Measurements from ENCODE around the gene SAFB2.

SAFB2 gene

GRCh38 chr19:5617080-5617479 lies 5.5 kb downstream of the SAFB2 start:
- Histone ChIP-seq H3K4me3 (ENCODE audit: low read depth, low read length, poor library complexity, severe bottlenecking) (no peak overlapping the region), H4K20me1 (ENCODE audit: insufficient read depth, low read length) (no peaks in the 10 kb centered on the region), H3K4me2 (ENCODE audit: low read length) (no peak overlapping the region), H3K36me3 (ENCODE audit: insufficient read depth, low read length) (peaks cover 96% of the 10 kb centered on the region), H3K27me3 (ENCODE audit: insufficient read depth, low read length) (no peaks in the 10 kb centered on the region), H3K9ac (ENCODE audit: low read length) (no peak overlapping the region), H3K4me1 (ENCODE audit: insufficient read depth, low read length, severe bottlenecking) (peaks cover 24% of the 10 kb centered on the region), H2AFZ (ENCODE audit: low read length) (no peak overlapping the region), H3K9me3 (ENCODE audit: low read length) (no peaks in the 10 kb centered on the region), H3F3A (ENCODE audit: insufficient read depth, low read length) (no peaks in the 10 kb centered on the region), H3K27ac (ENCODE audit: low read depth, low read length, poor library complexity, severe bottlenecking) (no peak overlapping the region), H3K79me2 (ENCODE audit: insufficient read depth, low read length) (peaks cover 52% of the 10 kb centered on the region), H3K9me2 (ENCODE audit: low read depth, low read length) (no peaks in the 10 kb centered on the region)
- TF ChIP-seq EZH2 (IDR thresholded peaks at IDR 0.05; ENCODE audit: borderline replicate concordance, low read length): no peak
- TF ChIP-seq CTCF (IDR thresholded peaks at IDR 0.05; ENCODE audit: low read length): no peak

GRCh38 chr19:5615756-5616327 lies 6.7 kb downstream of the SAFB2 start:
- Histone ChIP-seq H3K79me2 (ENCODE audit: insufficient read depth, low read length) (peaks cover 40% of the 10 kb centered on the region), H3K9ac (ENCODE audit: low read length) (no peak overlapping the region), H3K36me3 (ENCODE audit: insufficient read depth, low read length) (peaks cover 92% of the 10 kb centered on the region), H3K4me1 (ENCODE audit: insufficient read depth, low read length, severe bottlenecking) (peaks cover 15% of the 10 kb centered on the region), H2AFZ (ENCODE audit: low read length) (no peak overlapping the region), H3K4me3 (ENCODE audit: low read depth, low read length, poor library complexity, severe bottlenecking) (no peak overlapping the region), H3F3A (ENCODE audit: insufficient read depth, low read length) (no peaks in the 10 kb centered on the region), H3K9me2 (ENCODE audit: low read depth, low read length) (no peaks in the 10 kb centered on the region), H3K9me3 (ENCODE audit: low read length) (no peaks in the 10 kb centered on the region), H4K20me1 (ENCODE audit: insufficient read depth, low read length) (no peaks in the 10 kb centered on the region), H3K4me2 (ENCODE audit: low read length) (no peak overlapping the region), H3K27ac (ENCODE audit: low read depth, low read length, poor library complexity, severe bottlenecking) (no peak overlapping the region), H3K27me3 (ENCODE audit: insufficient read depth, low read length) (no peaks in the 10 kb centered on the region)
- TF ChIP-seq EZH2 (IDR thresholded peaks at IDR 0.05; ENCODE audit: borderline replicate concordance, low read length): no peak
- TF ChIP-seq CTCF (IDR thresholded peaks at IDR 0.05; ENCODE audit: low read length): no peak

GRCh38 chr19:5612891-5613865 lies 9.4 kb downstream of the SAFB2 start:
- Histone ChIP-seq H3F3A (ENCODE audit: insufficient read depth, low read length) (no peaks in the 10 kb centered on the region), H3K4me3 (ENCODE audit: low read depth, low read length, poor library complexity, severe bottlenecking) (no peak overlapping the region), H3K36me3 (ENCODE audit: insufficient read depth, low read length) (peaks cover 92% of the 10 kb centered on the region)

More at GRCh38 chr19:5612891-5613865, 9.4 kb downstream of the SAFB2 start:
- Histone ChIP-seq H3K4me2 (ENCODE audit: low read length) (no peak overlapping the region), H3K79me2 (ENCODE audit: insufficient read depth, low read length) (peaks cover 19% of the 10 kb centered on the region), H3K4me1 (ENCODE audit: insufficient read depth, low read length, severe bottlenecking) (no peaks in the 10 kb centered on the region), H3K9me3 (ENCODE audit: low read length) (no peaks in the 10 kb centered on the region), H3K27ac (ENCODE audit: low read depth, low read length, poor library complexity, severe bottlenecking) (no peak overlapping the region), H3K9me2 (ENCODE audit: low read depth, low read length) (no peaks in the 10 kb centered on the region), H3K9ac (ENCODE audit: low read length) (no peak overlapping the region), H3K27me3 (ENCODE audit: insufficient read depth, low read length) (no peaks in the 10 kb centered on the region), H4K20me1 (ENCODE audit: insufficient read depth, low read length) (no peaks in the 10 kb centered on the region), H2AFZ (ENCODE audit: low read length) (no peak overlapping the region)
- TF ChIP-seq EZH2 (IDR thresholded peaks at IDR 0.05; ENCODE audit: borderline replicate concordance, low read length) (no peak), CTCF (IDR thresholded peaks at IDR 0.05; ENCODE audit: low read length) (no peak)
